ENCODE data around the gene TRMT10B. TPM values are rescaled to one million over a fixed set of nuclear protein-coding genes. Genes with fewer than 3 reads are reported as not detected.
A peak's percentile ranks its signal among the peaks of the same experiment; 100 is the strongest.

TRMT10B gene
- polyA plus RNA-seq, 3 donors: 5.2 to 12.4 (median 9.4) TPM

DNA sequence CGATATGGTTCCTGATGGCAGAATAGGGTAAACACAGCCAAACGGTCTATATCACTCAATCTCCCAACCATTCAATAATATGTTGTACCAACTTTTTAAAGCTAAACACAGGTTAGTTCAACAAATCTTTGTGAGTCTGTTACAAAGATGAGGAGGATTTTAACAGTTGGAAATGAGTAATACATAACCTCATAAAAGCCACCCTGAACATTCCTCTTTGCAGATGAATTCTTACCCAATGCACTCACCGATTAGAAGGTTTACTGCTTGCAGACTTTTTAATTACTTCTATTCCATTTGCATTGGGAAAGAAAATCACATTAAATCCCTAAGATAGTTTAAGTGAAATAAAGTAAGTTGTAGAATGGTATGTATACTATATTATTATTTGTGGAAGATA lies 23.3 kb upstream of the TRMT10B start:
- Mint-ChIP-seq H3K9me3 (peaks cover 0 to 1% (median 0%) of the 10 kb centered on the region in 7 donors), H3K36me3 (no peaks in the 10 kb centered on the region), H3K4me1 (no peaks in the 10 kb centered on the region), H3K27me3 (ENCODE audit: low read depth in 3 of 3) (peaks cover 0 to 8% (median 4%) of the 10 kb centered on the region in 3 donors), H3K27ac (peak overlapping the region in 1 of 7 donors; percentile 19), H3K4me3 (no peak overlapping the region)
- no peak overlapping the region for H2AFZ ChIP-seq (ENCODE audit: insufficient read depth, low read depth, low read length, poor library complexity, severe bottlenecking)
- TF ChIP-seq CTCF (IDR thresholded peaks at IDR 0.05): no peak
- H3K9ac ChIP-seq (ENCODE audit: insufficient read depth, low read length, poor library complexity, severe bottlenecking): no peak overlapping the region
- H3K79me2 ChIP-seq (ENCODE audit: insufficient read depth, low read length): no peaks in the 10 kb centered on the region
- no peak for DNase-seq
- no peaks in the 10 kb centered on the region for H3K36me3 ChIP-seq (replicated peaks in 1 of 2; ENCODE audit: control insufficient read depth in 1 of 2, insufficient read depth in 2 of 2, low read length in 2 of 2)
- H4K20me1 ChIP-seq (ENCODE audit: insufficient read depth, low read length): no peaks in the 10 kb centered on the region
- WGBS (ENCODE audit: insufficient coverage): 100% methylated on average over 1 of the region's 3 CpGs
- no peaks in the 10 kb centered on the region for H3K9me3 ChIP-seq (replicated peaks in 1 of 2; ENCODE audit: control insufficient read depth in 1 of 2, insufficient read depth in 1 of 2, low read length in 2 of 2)
- H3K4me3 ChIP-seq (replicated peaks in 1 of 3; ENCODE audit: low read depth in 2 of 3, low read length in 3 of 3): no peak overlapping the region
- intact Hi-C loops (cut with micrococcal nuclease): no loop called here
- no peak overlapping the region for H3K4me2 ChIP-seq (replicated peaks; ENCODE audit: extremely low read depth, low read length, poor library complexity, severe bottlenecking)
- H3K27ac ChIP-seq (ENCODE audit: low read depth in 1 of 2, low read length in 2 of 2): no peak overlapping the region
- H3K27me3 ChIP-seq (ENCODE audit: control insufficient read depth in 2 of 2, insufficient read depth in 2 of 2, low read length in 2 of 2): no peaks in the 10 kb centered on the region
- H3K4me1 ChIP-seq (ENCODE audit: control insufficient read depth in 1 of 2, insufficient read depth in 2 of 2, low read length in 2 of 2): no peaks in the 10 kb centered on the region

- Mint-ChIP-seq H3K27ac (no peak overlapping the region), H3K4me3 (no peak overlapping the region), H3K36me3 (no peaks in the 10 kb centered on the region), H3K9me3 (peaks cover 0 to 1% (median 0%) of the 10 kb centered on the region in 7 donors), H3K4me1 (no peaks in the 10 kb centered on the region), H3K27me3 (ENCODE audit: low read depth in 3 of 3) (peaks cover 0 to 8% (median 4%) of the 10 kb centered on the region in 3 donors)
- Histone ChIP-seq H3K79me2 (ENCODE audit: insufficient read depth, low read length) (no peaks in the 10 kb centered on the region), H3K27me3 (ENCODE audit: control insufficient read depth in 2 of 2, insufficient read depth in 2 of 2, low read length in 2 of 2) (no peaks in the 10 kb centered on the region), H4K20me1 (ENCODE audit: insufficient read depth, low read length) (no peaks in the 10 kb centered on the region), H3K9me3 (replicated peaks in 1 of 2; ENCODE audit: control insufficient read depth in 1 of 2, insufficient read depth in 1 of 2, low read length in 2 of 2) (no peaks in the 10 kb centered on the region), H3K9ac (ENCODE audit: insufficient read depth, low read length, poor library complexity, severe bottlenecking) (no peak overlapping the region), H2AFZ (ENCODE audit: insufficient read depth, low read depth, low read length, poor library complexity, severe bottlenecking) (no peak overlapping the region), H3K4me1 (ENCODE audit: control insufficient read depth in 1 of 2, insufficient read depth in 2 of 2, low read length in 2 of 2) (no peaks in the 10 kb centered on the region), H3K4me2 (replicated peaks; ENCODE audit: extremely low read depth, low read length, poor library complexity, severe bottlenecking) (no peak overlapping the region), H3K36me3 (replicated peaks in 1 of 2; ENCODE audit: control insufficient read depth in 1 of 2, insufficient read depth in 2 of 2, low read length in 2 of 2) (no peaks in the 10 kb centered on the region), H3K4me3 (replicated peaks in 1 of 3; ENCODE audit: low read depth in 2 of 3, low read length in 3 of 3) (no peak overlapping the region), H3K27ac (ENCODE audit: low read depth in 1 of 2, low read length in 2 of 2) (no peak overlapping the region)
- 87% methylated on average over 3 of the region's 5 CpGs for WGBS (ENCODE audit: insufficient coverage)
- intact Hi-C loops (cut with micrococcal nuclease): no loop called here
- DNase-seq: no peak
- no peak for TF ChIP-seq CTCF (IDR thresholded peaks at IDR 0.05)
Observed at GRCh38 chr9:37730839-37731238, 22.8 kb upstream of the TRMT10B start.

Measured in CD14-positive monocyte (primary cell).